Right kidney (tissue), 1 donor: ENCODE results near the gene IL20RB.
A peak's percentile ranks its signal among the peaks of the same experiment; 100 is the strongest.
"Not testable (repeated sequence)": the region's sequence is repeated elsewhere in the genome, so short reads cannot be mapped to it uniquely, and the experiment has no call there.

Experiments used
- DNase-seq: peaks from one replicate; pipeline ENCODE4 v3.0.0-alpha.2; 2016

Gene IL20RB

DNA sequence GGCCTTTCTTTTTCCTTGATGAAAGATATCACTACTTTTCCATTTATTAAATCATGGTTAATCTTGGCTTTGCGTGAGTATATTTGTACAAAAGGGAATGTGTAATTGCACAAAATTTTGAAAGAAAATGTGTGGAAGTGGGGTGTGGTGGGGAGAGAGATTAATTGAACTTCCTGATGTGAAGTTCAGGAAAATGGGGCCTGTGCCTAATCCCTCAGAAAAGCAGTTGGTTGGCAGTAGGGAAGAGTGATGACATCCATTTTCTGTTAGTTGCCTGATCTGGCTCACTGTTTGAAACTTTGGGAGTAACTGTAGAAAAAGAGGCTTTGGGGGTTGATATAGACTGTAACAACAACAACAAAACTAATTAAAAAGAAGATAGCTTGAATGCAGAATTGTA is 10.8 kb upstream of the IL20RB start:
- DNase-seq = no peak

DNA sequence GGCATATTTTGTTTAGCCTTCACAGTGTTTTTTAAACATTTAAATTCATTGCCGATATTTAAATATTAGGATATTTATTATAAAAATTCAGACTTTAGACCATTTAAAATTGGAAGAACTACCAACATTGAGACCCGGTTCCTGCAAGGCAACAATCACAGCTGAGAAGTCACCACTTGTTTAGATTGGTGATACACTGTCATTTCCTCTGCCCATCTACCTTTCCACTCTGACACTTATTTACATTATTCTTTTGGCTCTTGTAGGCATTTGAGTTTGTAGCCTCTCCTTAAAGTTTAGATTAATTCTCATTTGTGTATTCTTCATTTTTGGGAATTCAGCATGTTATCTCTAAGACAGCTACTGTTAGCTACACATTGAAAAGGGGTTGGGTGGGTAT is 10.3 kb upstream of the IL20RB start:
- no peak for DNase-seq

DNA sequence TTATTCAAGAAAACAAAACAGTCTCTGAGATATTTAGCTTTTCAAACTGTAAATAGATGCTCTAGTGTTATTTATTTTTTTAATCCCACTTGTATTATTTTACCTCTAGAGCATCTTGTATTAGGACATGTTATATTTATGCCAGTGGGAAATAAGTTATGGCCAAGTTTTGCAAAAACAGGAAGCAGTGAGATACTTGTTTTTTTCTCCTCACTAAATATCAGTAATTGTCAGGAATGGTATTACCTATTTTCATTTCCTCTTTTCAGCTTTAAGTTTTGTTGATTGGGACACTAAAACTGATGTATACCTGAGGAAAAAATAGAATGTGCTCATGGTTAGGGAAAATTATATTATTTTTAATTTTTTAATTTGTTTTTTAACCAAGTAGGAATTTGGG is 8.6 kb upstream of the IL20RB start:
- no peak for DNase-seq

DNA sequence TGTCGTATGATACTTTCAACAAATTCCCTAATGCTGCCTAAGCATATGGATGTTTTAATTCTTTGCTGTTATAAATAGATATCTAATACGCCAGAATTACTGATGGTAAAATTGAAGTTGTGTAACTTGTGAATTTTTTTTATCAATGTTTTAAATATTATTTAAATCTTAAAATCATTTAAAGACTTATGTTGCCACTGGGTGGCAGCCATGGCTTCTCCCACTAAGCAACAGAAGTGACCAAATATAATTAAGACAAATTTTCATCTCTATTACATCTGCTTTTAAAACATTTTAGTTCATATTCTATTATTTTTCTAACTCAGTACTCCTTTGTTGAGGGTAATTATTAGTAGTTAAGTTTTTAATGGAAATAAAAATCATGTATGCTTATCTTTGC is 8.1 kb upstream of the IL20RB start:
- DNase-seq = no peak

DNA sequence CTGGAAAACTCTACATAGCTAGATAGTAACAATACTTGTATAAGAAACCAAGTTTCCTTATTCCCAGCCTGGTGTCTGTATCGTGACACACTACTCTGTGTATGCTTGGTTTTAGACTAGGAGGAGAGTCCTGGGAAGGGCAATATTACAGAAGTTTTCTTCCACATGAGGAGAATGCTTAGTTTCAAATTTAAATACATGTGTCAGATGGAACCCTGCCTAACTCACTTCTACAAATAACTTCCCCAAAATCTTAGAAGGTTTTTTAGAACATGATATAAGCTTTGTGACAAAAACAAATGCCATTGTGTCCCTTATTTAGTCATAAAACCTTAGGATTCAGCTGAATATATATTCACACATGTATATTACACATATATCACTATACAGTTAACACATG is 7.2 kb upstream of the IL20RB start:
- no peak for DNase-seq

DNA sequence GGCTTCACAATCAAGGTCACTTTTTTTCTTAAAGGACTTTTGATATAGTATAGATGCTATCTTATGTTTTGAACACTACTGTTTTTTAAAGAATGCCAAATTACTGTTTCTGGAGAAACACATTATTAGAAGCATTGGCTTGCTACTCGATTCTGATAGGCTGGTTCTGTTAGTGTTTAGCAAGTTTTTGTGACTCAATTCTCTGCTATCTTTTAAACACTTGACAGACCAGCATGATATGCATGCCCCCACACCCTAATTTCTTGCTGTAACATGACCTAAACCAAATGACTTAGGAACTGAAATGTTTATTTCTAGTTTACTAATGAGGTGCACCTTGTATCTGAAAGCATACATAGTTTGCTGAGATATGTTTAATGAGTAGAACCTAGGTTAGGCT is 5.5 kb upstream of the IL20RB start:
- no peak for DNase-seq

DNA sequence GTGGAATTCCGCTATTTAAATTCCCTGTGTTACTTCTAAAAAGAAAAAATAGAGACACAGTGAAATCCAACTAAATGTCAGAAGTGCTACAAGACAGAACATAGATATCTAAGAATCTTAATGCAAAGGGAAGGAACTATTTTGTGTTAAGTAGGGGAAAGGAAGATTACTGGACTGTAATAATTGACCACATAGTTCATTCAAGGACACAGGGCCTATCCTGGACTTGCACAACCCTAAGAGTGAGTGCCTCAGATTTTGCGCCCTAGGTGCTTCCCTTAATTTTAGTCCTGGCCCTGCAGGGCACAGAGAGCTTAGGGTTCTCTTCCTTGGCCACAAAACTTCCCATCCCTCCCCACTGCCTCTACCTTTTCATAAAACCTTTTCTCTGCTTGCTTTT is 3.5 kb upstream of the IL20RB start:
- no peak for DNase-seq

DNA sequence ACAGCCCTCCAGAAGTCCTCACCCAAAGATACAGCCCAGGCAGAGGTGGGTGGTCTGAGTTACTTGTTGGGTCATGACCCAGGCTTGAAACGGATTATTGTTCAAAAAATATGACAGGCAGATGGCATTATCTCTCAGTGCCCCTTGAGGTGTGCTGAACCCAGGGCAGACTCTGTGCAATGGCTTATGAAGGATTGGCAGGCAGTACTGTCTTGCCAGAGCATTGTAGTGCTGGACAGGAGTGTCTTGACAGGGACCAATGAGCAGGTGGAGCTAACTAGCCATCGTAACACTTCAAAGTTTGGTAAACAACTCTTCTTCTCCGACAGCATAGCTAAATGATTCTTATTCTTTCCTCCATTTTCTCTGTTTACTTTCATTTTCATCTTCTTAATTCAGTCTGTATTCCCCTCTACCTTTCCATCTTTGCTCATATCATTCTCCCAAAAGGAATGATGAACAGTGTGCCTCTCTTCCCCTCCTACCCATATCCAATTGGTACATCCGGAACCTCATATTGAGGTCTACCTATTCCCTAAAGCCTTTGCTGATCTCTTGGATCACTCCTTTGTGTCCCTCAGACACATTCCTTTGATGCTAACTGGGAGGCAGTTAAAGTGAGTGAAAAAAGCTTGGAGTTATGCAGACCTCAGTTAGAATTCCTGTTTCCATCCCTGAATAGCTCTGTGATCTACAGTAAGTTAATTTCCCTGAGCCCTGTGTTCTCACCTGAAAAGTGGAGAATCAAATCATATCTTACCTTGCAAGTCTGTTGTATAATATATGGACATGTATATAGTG is 2.6 kb upstream of the IL20RB start:
- no peak for DNase-seq

DNA sequence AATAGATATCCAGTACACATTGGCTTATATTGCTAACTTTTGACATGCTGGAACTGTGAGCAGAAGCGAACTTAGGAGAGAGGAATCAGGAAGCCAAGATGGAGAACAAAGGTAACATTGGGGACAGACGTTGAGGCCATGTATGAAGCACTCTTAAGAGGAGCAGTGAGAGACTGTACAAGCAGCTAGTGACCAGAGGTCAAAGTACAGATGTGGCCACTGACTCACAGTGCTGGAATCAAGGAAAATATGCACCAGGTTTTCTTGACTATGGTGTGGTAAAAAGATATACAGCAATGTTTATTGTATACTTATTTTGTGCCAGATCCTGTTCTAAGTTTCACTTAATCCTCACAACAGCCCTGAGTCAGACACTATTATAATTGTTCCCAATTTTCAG is 2.0 kb upstream of the IL20RB start:
- DNase-seq = no peak

DNA sequence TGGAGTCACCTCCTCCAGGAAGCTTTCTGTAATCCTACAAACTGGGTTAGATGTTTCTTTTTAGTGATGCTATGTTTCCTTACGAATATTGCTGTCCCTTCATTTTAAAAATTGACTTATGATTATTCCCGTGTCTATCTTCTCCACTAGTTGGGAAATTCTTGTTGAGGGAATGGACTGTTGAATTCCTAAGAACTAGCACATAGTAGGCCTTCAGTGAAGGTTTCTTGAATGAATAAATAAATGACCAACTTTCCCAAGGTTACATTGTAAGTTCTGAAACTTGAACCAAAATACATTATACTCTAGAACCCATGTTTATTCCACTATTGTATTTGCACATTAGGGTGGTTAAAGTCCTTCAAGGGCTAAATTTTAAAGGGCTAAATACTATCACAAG is 812 bp upstream of the IL20RB start:
- DNase-seq = no peak

DNA sequence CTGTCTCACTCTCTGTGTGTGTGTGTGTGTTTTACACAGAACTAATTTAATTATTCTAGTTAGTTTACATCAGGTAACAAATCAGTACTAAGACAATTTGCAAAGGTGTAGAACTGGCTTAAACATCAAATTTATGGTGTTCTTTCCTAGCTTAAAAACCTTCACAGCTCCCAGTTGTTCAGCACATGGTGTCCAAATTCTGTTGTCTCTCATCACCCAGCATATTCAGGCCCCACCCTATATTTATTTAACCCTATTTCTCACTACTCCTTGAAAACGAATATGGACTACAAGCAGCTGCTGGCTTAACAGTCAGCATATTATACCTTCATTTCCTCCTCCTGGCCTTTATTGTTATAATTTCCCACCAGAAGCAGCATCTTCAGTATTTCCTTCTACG is 1.2 kb downstream of the IL20RB start:
- DNase-seq = no peak

DNA sequence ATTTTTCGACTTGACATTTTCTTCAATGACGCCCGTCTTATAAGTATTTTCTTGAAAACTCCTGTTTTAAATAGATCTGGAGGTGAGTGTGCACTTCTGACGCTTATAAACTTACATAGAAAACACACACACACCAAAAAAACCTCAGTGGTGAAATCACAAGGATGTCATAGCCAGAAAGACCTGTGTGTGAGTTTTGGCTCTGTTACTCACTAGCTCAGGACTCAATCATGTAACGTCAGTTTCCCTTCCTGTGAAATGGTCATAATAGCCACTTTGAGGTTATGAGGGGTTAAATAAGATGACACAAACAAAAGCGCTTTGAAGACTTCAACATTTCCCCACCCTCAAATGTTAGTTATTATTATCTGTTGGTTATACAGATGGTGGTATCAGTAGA is 1.8 kb downstream of the IL20RB start:
- DNase-seq = no peak

DNA sequence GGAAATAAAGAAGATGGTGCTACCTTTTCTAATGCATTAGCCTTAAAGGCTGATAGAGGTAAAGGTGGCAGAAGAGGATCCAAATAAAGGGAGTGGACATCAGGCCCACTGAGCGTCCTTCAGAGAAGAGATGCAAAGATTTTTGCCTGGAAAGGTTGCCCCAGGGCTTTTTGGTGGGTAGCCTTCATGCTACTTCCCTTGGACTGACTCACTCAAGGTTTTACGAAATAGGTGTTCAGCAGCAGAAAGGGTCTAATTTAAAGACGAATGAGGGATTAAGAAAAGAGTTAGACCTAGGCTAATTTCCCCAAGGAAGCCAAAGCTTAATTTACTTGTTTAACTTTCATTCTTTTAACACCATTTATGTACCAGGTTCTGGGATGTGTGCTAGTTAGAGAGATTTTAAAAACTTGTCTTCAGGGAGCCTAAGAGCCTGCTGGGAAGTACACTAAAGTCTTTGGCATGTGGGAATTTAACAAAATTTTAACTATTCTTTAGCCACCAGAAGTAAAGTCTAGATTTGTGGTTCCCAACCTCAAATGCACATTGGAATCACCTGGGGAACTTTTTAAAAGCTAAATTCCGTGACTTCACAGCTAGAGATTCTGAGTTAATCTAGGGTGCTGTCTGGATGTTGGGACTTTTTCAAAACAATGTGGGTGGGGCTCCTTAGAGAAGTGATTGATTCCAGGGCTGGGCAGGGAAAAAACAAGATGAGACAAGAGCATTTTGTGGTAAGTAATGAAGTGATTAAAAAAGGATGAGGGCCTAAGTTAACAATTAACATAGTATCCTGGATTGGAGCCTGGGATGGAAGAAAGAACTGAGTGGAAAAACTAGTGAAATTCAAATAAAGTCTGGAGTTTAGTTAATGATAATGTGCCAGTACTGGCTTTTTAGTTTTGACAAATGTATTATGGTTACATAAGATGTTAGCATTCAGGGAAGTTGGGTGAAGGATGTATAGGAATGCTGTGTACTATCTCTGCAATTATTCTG is 3.4 kb downstream of the IL20RB start:
- no peak for DNase-seq

DNA sequence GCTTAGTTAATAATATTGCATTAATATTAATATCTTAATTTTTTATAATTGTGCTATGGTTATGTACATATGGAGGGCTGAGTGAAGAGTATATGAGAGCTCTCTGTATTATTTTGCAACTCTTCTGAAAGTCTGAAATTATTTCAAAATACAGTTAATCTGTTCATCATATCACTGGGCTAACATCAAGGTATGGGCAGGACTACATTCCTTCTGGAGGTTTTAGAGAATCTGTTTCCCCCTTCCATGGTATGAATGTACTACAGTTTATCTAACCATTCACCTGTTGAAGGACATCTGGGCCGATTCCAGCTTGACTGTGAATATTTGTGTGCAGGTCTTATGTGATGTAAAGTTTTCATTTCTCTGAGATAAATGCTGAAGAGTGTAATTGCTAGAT is 5.1 kb downstream of the IL20RB start:
- no peak for DNase-seq

DNA sequence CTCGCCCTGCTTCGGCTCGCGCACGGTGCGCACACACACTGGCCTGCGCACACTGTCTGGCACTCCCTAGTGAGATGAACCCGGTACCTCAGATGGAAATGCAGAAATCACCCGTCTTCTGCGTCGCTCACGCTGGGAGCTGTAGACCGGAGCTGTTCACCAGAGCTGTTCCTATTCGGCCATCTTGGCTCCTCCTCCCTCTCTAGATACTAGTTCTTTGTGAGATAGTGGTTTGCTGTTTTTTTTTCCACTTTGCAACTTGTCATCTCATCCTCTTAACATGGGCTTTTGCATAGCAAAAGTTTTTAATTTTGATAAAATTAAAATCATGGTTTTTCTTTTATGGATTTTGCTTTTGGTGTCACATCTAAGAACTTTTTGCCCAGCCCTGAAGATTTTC is 11.8 kb downstream of the IL20RB start:
- not testable (repeated sequence) for DNase-seq

DNA sequence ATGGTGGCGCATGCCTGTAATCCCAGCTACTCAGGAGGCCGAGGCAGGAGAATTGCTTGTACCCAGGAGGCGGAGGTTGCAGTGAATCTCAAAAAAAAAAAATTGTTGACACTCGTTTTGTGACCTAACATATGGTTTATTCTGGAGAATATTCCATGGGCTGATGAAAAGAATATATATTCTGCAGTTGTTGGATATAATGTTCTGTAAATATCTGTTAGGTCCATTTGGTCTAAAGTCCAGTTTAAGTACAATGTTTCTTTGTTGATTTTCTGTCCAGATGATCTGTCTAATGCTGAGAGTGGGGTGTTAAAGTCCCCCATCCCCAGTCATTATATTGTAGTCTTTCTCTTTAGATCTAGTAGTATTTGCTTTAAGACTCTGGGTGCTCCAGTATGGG is 15.6 kb downstream of the IL20RB start:
- no peak for DNase-seq

DNA sequence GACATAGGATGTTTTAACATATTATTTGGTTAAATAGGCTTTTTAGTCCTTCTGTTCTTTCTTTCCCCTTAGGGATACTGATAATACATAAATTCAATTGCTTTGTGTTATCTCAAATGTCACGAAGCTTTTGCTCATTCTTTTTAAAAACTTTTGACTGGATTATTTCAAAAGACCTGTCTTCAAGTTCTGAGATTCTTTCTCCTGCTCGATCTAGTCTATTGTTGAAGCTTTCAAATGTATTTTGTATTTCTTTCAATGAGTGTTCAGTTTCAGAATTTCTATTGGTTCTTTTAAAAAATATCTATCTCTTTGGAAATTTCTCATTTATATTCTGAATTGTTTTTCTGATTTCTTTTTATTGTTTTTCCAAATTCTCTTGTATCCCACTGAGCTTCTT is 16.9 kb downstream of the IL20RB start:
- DNase-seq = no peak

DNA sequence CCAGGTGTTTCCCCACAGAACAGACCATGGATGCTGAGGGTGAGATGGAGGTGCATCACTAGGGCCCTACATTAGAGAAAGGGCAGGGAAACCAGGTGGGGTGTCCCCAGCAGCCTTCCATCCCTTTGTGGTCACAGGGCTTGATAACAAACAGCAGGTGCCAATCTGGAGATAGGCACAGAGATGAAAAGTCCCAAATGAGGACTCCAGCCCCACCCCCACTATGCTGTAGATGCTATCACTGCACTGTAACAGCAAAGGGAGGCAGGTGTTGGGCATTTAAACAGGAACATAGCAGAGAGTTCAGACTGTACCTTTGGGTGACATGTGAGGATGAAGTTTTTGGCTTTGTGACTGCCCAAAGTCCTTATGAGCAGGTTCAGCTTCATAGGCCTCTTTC is 21.4 kb downstream of the IL20RB start:
- no peak for DNase-seq

DNA sequence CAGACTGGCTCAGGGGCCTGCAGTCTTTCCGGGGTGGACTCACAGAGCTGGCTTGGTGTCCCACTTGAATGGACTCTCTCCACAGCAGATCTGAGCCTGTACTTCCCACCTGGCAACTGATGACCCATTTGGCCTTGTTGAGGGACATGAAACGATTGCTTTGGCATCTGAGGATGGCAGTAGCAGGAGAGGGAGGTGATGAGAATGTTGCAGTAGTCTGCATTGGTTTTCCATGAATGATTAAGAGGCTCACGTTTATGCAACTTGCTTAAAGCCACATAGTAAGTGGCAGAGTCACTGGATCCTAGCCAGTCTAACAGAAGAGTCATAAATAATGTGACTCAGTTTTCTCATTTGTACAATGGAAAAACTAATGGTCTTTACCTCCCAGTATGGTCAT is 21.9 kb downstream of the IL20RB start:
- no peak for DNase-seq

DNA sequence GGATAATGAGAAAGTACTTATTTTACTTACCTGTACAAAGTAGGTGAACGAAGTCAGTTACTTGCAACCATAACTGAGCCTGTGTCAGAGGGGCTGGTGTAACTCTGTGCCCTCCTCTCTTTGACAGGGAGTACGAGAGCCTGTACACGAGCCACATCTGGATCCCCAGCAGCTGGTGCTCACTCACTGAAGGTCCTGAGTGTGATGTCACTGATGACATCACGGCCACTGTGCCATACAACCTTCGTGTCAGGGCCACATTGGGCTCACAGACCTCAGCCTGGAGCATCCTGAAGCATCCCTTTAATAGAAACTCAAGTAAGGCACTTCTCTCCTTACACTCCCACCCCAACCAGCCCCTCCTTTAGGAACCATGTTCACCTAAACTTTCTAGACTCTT is 24.2 kb downstream of the IL20RB start:
- no peak for DNase-seq

DNA sequence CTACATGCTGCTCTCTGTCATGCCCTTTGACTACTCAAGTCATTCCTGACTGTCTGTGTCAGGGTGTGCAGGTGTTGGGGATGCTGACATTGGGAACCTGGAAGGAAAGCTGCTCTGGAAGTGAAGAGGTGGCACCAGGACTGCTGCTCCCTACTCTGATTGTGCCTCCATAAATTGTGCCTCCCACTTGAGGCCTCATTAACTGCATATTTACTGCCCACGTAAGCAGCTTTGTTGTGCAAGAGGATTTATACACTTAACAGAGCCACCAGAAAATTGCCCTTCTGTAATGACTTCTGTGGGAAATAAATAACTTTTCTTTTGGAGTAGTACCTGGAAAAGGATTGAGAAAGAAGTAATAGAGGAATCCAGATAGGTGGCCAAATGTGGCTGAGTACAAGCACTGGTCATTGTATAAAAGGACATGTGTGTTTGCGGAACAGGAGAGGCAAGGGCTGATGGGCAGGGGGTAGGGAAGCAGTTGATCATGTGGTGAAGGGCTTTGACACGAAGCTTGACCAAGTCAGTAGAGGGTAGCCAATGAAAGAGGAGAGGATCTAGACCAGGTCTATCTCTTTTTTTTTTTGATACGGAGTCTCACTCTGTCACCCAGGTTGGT is 24.8 kb downstream of the IL20RB start:
- peak; percentile 4 for DNase-seq

DNA sequence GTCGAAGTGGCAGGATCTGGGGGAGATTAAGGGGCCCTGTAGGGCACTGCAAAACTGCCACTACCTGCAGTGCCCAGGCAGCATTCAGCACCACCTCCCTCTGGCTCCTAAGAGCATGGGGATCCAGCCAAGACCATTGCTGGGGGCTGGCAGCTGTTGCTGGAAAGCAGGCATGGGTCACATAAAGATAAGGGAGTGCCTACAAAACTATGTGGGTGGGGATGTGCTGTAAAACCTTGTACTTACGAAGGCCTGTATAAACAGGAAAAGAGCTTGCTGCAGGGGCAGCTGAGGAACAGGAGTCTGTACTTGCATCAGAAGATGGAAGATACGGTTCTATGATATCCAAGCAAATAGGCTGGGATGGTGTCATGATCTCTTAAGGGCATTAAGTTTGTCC is 27.1 kb downstream of the IL20RB start:
- DNase-seq = no peak

DNA sequence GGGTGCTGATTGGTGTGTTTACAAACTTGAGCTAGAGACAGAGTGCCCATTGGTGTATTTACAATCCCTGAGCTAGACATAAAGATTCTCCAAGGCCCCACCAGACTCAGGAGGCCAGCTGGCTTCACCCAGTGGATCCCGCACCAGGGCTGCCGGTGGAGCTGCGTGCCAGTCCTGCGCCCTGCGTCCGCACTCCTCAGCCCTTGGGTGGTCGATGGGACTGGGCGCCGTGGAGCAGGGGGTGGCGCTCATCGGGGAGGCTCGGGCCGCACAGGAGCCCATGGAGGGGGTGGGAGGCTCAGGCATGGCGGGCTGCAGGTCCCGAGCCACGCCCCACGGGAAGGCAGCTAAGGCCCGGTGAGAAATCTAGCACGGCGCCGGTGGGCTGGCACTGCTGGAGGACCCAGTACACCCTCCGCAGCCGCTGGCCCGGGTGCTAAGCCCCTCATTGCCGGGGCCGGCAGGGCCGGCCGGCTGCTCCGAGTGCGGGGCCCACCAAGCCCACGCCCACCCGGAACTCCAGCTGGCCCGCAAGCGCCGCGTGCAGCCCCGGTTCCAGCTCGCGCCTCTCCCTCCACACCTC is 29.7 kb downstream of the IL20RB start:
- DNase-seq = not testable (repeated sequence)
